H1 (cell line): ENCODE data around the gene CHRNA1. TPM values are rescaled to one million over a fixed set of nuclear protein-coding genes. Genes with fewer than 3 reads are reported as not detected.

Experiments
- CTCF ChIA-PET: fragments of 300-600 bp; sonication (Branson Sonifier 250); formaldehyde crosslinking; loops from one replicate; lab custom pipeline; 2021; ENCODE audit not compliant: partially characterized antibody; lab: Charles Lee
- POLR2A ChIA-PET: fragments of 300-600 bp; sonication (Branson Sonifier 250); formaldehyde crosslinking; loops from one replicate; lab custom pipeline; 2021; ENCODE audit warnings: inconsistent platforms; ENCODE audit not compliant: partially characterized antibody; lab: Charles Lee
- DNase-seq, 2 experiments: peaks; one replicate each; pipeline versions ENCODE4 v3.0.0 to v3.0.0-alpha.2; 2010 to 2022; ENCODE audit warnings: low spot score in 2 of 2, low read depth in 1 of 2, mixed read lengths in 1 of 2
- FAIRE-seq: peaks from 2 replicates; lab custom pipeline; 2011; peaks lifted over from hg19 to GRCh38; lab: Jason Lieb, UNC
- H2AFZ ChIP-seq: 2 replicates; pipeline ENCODE4 v1.8.1; 2012; ENCODE audit warnings: low read length, inconsistent platforms
- H2AK5ac ChIP-seq: 2 replicates; pipeline ENCODE4 v1.6.1; 2013; ENCODE audit warnings: low read depth, low read length
- H2BK120ac ChIP-seq: replicated peaks from 2 replicates; pipeline ENCODE3; 2013; ENCODE audit warnings: low read depth, low read length, inconsistent platforms
- H2BK12ac ChIP-seq: 2 replicates; pipeline ENCODE4 v1.6.1; 2013; ENCODE audit warnings: low read depth, low read length
- H2BK15ac ChIP-seq: 2 replicates; pipeline ENCODE4 v1.6.1; 2013; ENCODE audit warnings: low read length
- H2BK20ac ChIP-seq: 2 replicates; pipeline ENCODE4 v1.6.1; 2013; ENCODE audit warnings: low read length
- H2BK5ac ChIP-seq: 2 replicates; pipeline ENCODE4 v1.6.1; 2013; ENCODE audit warnings: low read depth, low read length
- H3K14ac ChIP-seq: 2 replicates; pipeline ENCODE4 v1.6.1; 2013; ENCODE audit warnings: inconsistent platforms; ENCODE audit not compliant: insufficient read length
- H3K18ac ChIP-seq: 2 replicates; pipeline ENCODE4 v1.6.1; 2013; ENCODE audit warnings: low read length; ENCODE audit errors: extremely low read depth
- H3K23ac ChIP-seq: 2 replicates; pipeline ENCODE4 v1.6.1; 2013; ENCODE audit warnings: inconsistent platforms; ENCODE audit not compliant: insufficient read length
- H3K23me2 ChIP-seq: 2 replicates; pipeline ENCODE4 v1.6.1; 2013; ENCODE audit warnings: low read depth, low read length
- H3K27ac ChIP-seq: 2 replicates; pipeline ENCODE4 v1.6.1; 2011; ENCODE audit warnings: low read depth, low read length, inconsistent platforms
- H3K27me3 ChIP-seq, 4 experiments: replicated peaks in 1 of 4; 1 replicate in 1 of 4; 2 replicates in 3 of 4; pipeline versions ENCODE4 v1.6.1 to v1.8.1; 2011 to 2013; ENCODE audit warnings: low read length in 3 of 4, mild to moderate bottlenecking in 3 of 4, inconsistent platforms in 2 of 4, mixed read lengths in 2 of 4, moderate library complexity in 1 of 4; ENCODE audit not compliant: control insufficient read depth in 3 of 4, insufficient read depth in 3 of 4; ENCODE audit errors: extremely low read depth in 1 of 4
- H3K36me3 ChIP-seq, 4 experiments: 2 replicates each; pipeline versions ENCODE4 v1.6.1 to v1.8.1; 2011 to 2013; ENCODE audit warnings: mild to moderate bottlenecking in 4 of 4, low read length in 3 of 4, moderate library complexity in 2 of 4, control low read depth in 1 of 4, inconsistent platforms in 1 of 4; ENCODE audit not compliant: insufficient read depth in 4 of 4, control insufficient read depth in 2 of 4
- H3K4ac ChIP-seq: replicated peaks from 2 replicates; pipeline ENCODE3; 2013; ENCODE audit warnings: low read length, low read depth, mixed read lengths, inconsistent platforms; ENCODE audit not compliant: insufficient read length
- H3K4me1 ChIP-seq, 4 experiments: replicated peaks in 1 of 4; 1 replicate in 1 of 4; 2 replicates in 3 of 4; pipeline versions ENCODE4 v1.6.1 to v1.8.1; 2011 to 2013; ENCODE audit warnings: low read length in 3 of 4, inconsistent platforms in 2 of 4, mixed read lengths in 1 of 4; ENCODE audit not compliant: insufficient read depth in 4 of 4, control insufficient read depth in 3 of 4
- H3K4me2 ChIP-seq, 2 experiments: 2 replicates each; pipeline versions ENCODE4 v1.6.1 to v1.8.1; 2011 to 2013; ENCODE audit warnings: low read depth in 2 of 2, low read length in 2 of 2, control low read depth in 1 of 2, inconsistent platforms in 1 of 2, mild to moderate bottlenecking in 1 of 2; ENCODE audit not compliant: insufficient read depth in 1 of 2
- H3K4me3 ChIP-seq, 4 experiments: fragments of 200-600, 300-600 bp in 1 of 4; sonication (generic), shearing (Covaris generic), sonication (Bioruptor Twin) in 1 of 4; 2 replicates each; pipeline versions ENCODE4 v1.5.1 to v1.8.1; 2011 to 2016; ENCODE audit warnings: low read length in 4 of 4, low read depth in 3 of 4, control low read depth in 2 of 4, inconsistent platforms in 2 of 4, mild to moderate bottlenecking in 2 of 4, mixed read lengths in 1 of 4, moderate library complexity in 1 of 4; ENCODE audit not compliant: insufficient read depth in 2 of 4; ENCODE audit errors: extremely low read depth in 1 of 4
- H3K56ac ChIP-seq: replicated peaks from 2 replicates; pipeline ENCODE3; 2013; ENCODE audit warnings: low read depth, mild to moderate bottlenecking, mixed read lengths, low read length, inconsistent platforms; ENCODE audit not compliant: insufficient read length
- H3K79me1 ChIP-seq: 2 replicates; pipeline ENCODE4 v1.6.1; 2013; ENCODE audit warnings: low read depth, low read length, control low read depth
- H3K79me2 ChIP-seq, 2 experiments: 2 replicates each; pipeline versions ENCODE4 v1.6.1 to v1.8.1; 2012 to 2013; ENCODE audit warnings: low read length in 2 of 2, mild to moderate bottlenecking in 2 of 2, inconsistent platforms in 1 of 2; ENCODE audit not compliant: insufficient read depth in 2 of 2, control insufficient read depth in 1 of 2
- H3K9ac ChIP-seq, 4 experiments: replicated peaks in 1 of 4; 1 replicate in 1 of 4; 2 replicates in 3 of 4; pipeline versions ENCODE4 v1.6.1 to v1.8.1; 2011 to 2013; ENCODE audit warnings: low read depth in 3 of 4, low read length in 3 of 4, control low read depth in 2 of 4, mild to moderate bottlenecking in 2 of 4, moderate library complexity in 2 of 4, inconsistent platforms in 1 of 4; ENCODE audit errors: extremely low read depth in 1 of 4
- H3K9me3 ChIP-seq, 2 experiments: 2 replicates each; pipeline versions ENCODE4 v1.6.1 to v1.8.1; 2012 to 2013; ENCODE audit warnings: mild to moderate bottlenecking in 2 of 2, moderate library complexity in 2 of 2, control low read depth in 1 of 2, inconsistent platforms in 1 of 2, low read depth in 1 of 2, low read length in 1 of 2, mixed read lengths in 1 of 2; ENCODE audit not compliant: insufficient read depth in 2 of 2
- H4K20me1 ChIP-seq, 2 experiments: replicated peaks in 1 of 2; 2 replicates each; pipeline versions ENCODE3 to v1.8.1; 2011 to 2013; ENCODE audit warnings: inconsistent platforms in 2 of 2, low read length in 2 of 2, mild to moderate bottlenecking in 1 of 2; ENCODE audit not compliant: insufficient read depth in 2 of 2, control insufficient read depth in 1 of 2
- H4K5ac ChIP-seq: 2 replicates; pipeline ENCODE4 v1.6.1; 2013; ENCODE audit warnings: low read length, low read depth, mixed read lengths, inconsistent platforms; ENCODE audit not compliant: insufficient read length
- H4K8ac ChIP-seq: 2 replicates; pipeline ENCODE4 v1.8.0; 2013; ENCODE audit warnings: mild to moderate bottlenecking, moderate library complexity, low read length, inconsistent platforms; ENCODE audit not compliant: insufficient read depth; ENCODE audit errors: extremely low read depth
- H4K91ac ChIP-seq: replicated peaks from 2 replicates; pipeline ENCODE3; 2013; ENCODE audit warnings: low read length, mixed read lengths, inconsistent platforms; ENCODE audit not compliant: insufficient read length
- BRCA1 ChIP-seq: IDR thresholded peaks from 2 replicates; pipeline ENCODE4 v1.6.1; 2012; ENCODE audit warnings: low read depth, low read length, improper control_type of control experiment
- EGR1 ChIP-seq: IDR thresholded peaks from 2 replicates; pipeline ENCODE4 v1.6.1; 2011; ENCODE audit warnings: low read depth, low read length, borderline replicate concordance
- JUN ChIP-seq: IDR thresholded peaks from 2 replicates; pipeline ENCODE4 v1.6.1; 2011; ENCODE audit warnings: low read depth, mild to moderate bottlenecking, improper control_type of control experiment, low read length
- JUND ChIP-seq: IDR thresholded peaks from 2 replicates; pipeline ENCODE4 v1.6.1; 2011; ENCODE audit warnings: mild to moderate bottlenecking, improper control_type of control experiment, low read length
- SAP30 ChIP-seq: fragments of 300-600 bp; sonication (generic); IDR thresholded peaks from 2 replicates; pipeline ENCODE4 v1.7.1; 2012; ENCODE audit warnings: low read length, moderate library complexity, mild to moderate bottlenecking, inconsistent platforms; ENCODE audit not compliant: insufficient read depth, insufficient replicate concordance
- SIX5 ChIP-seq: IDR thresholded peaks from 2 replicates; pipeline ENCODE4 v1.6.1; 2011; ENCODE audit warnings: mild to moderate bottlenecking, low read depth, low read length
- SP4 ChIP-seq: IDR thresholded peaks from 2 replicates; pipeline ENCODE4 v1.6.1; 2012; ENCODE audit warnings: low read length, inconsistent platforms
- TEAD4 ChIP-seq: IDR thresholded peaks from 2 replicates; pipeline ENCODE4 v1.6.1; 2012; ENCODE audit warnings: low read depth, low read length, inconsistent platforms, mixed read lengths
- WGBS, 2 experiments: shearing (Covaris generic) in 1 of 2; methylation state at CpG; one replicate each; pipeline versions ENCODE4 v1.1.6 to v1.1.7; 2013 to 2015; ENCODE audit warnings: low lambda C conversion rate in 2 of 2, mixed read lengths in 2 of 2, inconsistent platforms in 1 of 2, low coverage in 1 of 2, missing lambda C conversion rate in 1 of 2; ENCODE audit not compliant: insufficient replicate concordance in 2 of 2, insufficient coverage in 1 of 2, insufficient read length in 1 of 2; ENCODE audit errors: extremely low coverage in 1 of 2, missing lambda C conversion rate in 1 of 2; 5-methylcytosine and 5-hydroxymethylcytosine counted together
- polyA plus RNA-seq, 7 experiments: library from polyadenylated mRNA; depleted of rRNA in 3 of 7; stranded (reverse) in 5 of 7; unstranded in 2 of 7; fragments of >200 nt in 5 of 7; fragments of 200-250 nt in 2 of 7; gene quantifications; 1 replicate in 5 of 7; 2 replicates in 1 of 7; 4 replicates in 1 of 7; pipeline versions ENCODE4 v1.2.1 to v1.2.3, GENCODE V29; 2011 to 2013; ENCODE audit warnings: missing spikeins in 2 of 7, mixed read lengths in 2 of 7
- total RNA-seq: library from RNA; stranded (reverse); fragmentation: NEBNext Ultra II Directional; extraction: Animal tissue kit (Norgen Biotek cat#: 25700); gene quantifications from 2 replicates; pipeline ENCODE4 v1.2.1, GENCODE V29; 2021
- TF ChIP-seq, protein P1 (sequence below): IDR thresholded peaks from 2 replicates; pipeline ENCODE4 v1.6.1; 2012; ENCODE audit warnings: inconsistent platforms

The CHRNA1 gene
- total and polyA plus RNA-seq, 2 of the 8 experiments (the other 6 are each of a cell fraction or from before 2014, with no cell fraction given) = 0.11 to 0.15 TPM

DNA sequence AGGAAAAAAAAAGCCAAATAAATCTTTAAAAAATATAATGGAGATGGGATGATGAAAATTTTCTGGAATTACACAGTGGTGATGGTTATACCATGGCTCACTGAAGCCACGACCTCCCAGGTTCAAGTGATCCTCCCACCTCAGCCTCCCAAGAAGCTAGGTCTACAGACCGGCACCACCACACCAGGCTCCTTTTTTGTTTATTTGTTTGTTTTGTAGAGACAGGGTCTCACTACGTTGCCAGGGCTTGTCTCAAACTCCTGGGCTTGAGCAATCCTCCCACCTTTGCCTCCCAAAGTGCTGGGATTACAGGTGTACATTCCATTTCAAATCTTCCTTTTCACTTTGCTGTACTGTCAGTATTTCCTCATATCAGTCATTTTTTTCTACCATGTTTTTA lies 61.7 kb downstream of the CHRNA1 start:
- CTCF ChIA-PET = interaction anchor here (0.9 to 11.3 kb wide), 5 partner anchors 9 to 287 kb away, joined by 3 to 173 read pairs (median 19); no protein-coding TSS in a partner anchor

More for the DNA sequence above, 61.7 kb downstream of the CHRNA1 start:
- no peaks in the 10 kb centered on the region for H3K79me1 ChIP-seq
- FAIRE-seq = no peak
- no peak overlapping the region for H4K8ac ChIP-seq
- no peak overlapping the region for H3K27ac ChIP-seq
- 79% methylated on average over 3 of the region's 3 CpGs; no CpG with 5 or more reads in 1 of the 2 experiments for WGBS, 2 experiments
- POLR2A ChIA-PET = no interaction called here
- H2BK12ac ChIP-seq = no peak overlapping the region
- H4K5ac ChIP-seq = no peak overlapping the region
- no peak overlapping the region for H3K9ac ChIP-seq
- H3K79me2 ChIP-seq = no peaks in the 10 kb centered on the region
- no peak overlapping the region for H3K4me3 ChIP-seq
- no peak overlapping the region for H2BK5ac ChIP-seq
- H3K56ac ChIP-seq = no peak overlapping the region
- no peaks in the 10 kb centered on the region for H3K23me2 ChIP-seq
- no peaks in the 10 kb centered on the region for H3K9me3 ChIP-seq
- no peak overlapping the region for H2BK20ac ChIP-seq
- H3K4me1 ChIP-seq = peaks cover 0 to 5% (median 0%) of the 10 kb centered on the region in 4 experiments; a peak in 1 of 7 replicates
- H3K27me3 ChIP-seq = no peaks in the 10 kb centered on the region
- no peak overlapping the region for H2AK5ac ChIP-seq
- no peak overlapping the region for H3K4me2 ChIP-seq
- H2AFZ ChIP-seq = no peak overlapping the region
- no peak for TF ChIP-seq JUND
- no peak for TF ChIP-seq EGR1
- TF ChIP-seq, protein P1, sequence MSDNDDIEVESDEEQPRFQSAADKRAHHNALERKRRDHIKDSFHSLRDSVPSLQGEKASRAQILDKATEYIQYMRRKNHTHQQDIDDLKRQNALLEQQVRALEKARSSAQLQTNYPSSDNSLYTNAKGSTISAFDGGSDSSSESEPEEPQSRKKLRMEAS = no peak
- TF ChIP-seq SAP30 = no peak
- no peak for TF ChIP-seq TEAD4
- TF ChIP-seq SIX5 = no peak
- no peak for TF ChIP-seq JUN
- TF ChIP-seq BRCA1 = no peak
- no peak for TF ChIP-seq SP4
- H3K18ac ChIP-seq = no peak overlapping the region
- no peak for DNase-seq
- no peak overlapping the region for H2BK120ac ChIP-seq
- H3K14ac ChIP-seq = no peak overlapping the region
- H4K91ac ChIP-seq = no peak overlapping the region
- no peaks in the 10 kb centered on the region for H4K20me1 ChIP-seq
- no peak overlapping the region for H3K23ac ChIP-seq
- H3K4ac ChIP-seq = no peak overlapping the region
- H2BK15ac ChIP-seq = no peak overlapping the region
- H3K36me3 ChIP-seq = no peaks in the 10 kb centered on the region
